ENCODE data around the gene RASL10A.

Gene RASL10A

DNA sequence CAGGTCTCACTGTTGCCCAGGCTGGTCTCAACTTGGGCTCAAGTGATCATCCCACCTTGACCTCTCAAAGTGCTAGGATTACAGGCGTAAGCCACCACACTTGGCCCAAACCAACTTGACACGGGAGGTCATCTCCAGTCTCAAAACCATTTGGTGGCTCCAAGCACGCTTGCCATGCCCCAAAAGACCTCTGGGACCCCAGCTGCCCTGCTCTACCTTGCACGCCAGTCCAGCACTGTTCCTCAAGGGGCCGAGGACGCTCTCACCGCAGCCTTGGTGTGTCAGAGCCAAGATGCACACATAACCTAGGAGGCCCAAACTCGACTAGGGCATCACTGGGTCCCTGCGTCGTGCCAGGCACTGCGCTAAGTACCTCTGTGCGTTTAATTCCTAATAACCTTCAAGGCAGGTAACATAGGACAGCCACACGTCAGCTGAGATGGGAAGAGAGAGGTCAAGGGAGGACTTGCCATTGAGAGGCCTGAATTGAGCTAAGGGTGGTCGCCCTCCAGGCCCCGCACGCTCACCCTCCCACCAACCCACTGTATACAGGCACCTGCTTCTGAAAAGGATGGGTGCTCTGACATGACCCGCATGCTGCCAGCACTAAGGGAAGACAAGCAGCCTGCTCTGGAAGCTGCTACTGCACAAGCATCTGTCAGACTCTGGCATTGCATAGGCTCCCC is 13.6 kb downstream of the RASL10A start:
- no peak for DNase-seq

DNA sequence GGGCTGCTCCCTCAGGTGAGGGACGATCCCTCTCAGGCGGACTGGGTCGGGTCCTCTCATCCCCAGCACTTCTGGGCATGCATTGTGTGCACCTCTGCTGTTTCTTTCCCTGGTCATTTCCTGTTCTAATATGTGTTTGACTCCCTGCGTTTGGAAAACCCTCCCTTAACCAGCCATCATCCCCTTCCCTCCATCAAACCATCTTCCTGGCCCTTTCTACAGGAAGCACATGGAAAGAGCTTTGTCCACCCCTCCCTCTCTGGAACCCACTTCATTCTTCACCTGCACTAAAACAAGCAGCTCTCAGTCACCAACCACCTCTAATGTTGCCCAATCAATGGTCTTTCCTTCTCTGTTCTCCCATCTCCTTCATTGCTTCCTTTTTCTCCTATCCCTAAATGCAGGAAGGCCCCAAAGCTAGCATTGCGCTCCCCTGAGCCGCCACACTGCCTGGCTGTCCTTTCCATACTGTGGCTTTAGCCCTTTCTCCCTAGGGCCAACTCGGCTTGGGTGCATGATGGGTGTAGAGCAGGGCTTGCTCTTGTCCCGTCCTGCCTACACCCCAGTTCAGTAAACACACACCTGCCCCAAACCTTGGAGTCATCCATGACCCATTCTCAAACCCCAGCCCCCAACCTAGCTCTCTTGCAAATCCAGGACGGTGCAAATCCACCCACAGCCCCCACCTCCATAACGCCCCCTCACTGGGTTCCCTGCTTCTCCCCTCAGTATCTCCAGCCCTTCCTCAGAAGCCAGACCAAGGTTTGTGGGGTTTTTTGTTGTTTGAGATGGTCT is 14.5 kb downstream of the RASL10A start:
- DNase-seq: no peak

DNA sequence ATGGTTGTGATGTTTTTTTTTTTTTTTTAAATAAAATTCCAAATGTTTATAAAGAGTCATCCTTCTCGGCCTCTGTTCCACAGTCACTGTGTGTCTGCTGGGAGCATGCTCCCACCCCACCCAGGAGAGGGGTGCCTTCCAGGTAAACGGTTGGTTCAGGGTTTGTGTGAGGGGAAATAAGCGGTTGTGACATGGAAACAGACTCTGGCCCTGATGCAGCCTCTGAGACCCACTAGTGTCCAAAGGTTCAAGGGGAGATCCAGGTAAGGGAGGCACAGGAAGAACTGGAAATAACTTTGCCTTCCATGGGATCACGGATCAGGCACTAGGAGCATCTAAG is 15.1 kb downstream of the RASL10A start:
- no peak for DNase-seq

DNA sequence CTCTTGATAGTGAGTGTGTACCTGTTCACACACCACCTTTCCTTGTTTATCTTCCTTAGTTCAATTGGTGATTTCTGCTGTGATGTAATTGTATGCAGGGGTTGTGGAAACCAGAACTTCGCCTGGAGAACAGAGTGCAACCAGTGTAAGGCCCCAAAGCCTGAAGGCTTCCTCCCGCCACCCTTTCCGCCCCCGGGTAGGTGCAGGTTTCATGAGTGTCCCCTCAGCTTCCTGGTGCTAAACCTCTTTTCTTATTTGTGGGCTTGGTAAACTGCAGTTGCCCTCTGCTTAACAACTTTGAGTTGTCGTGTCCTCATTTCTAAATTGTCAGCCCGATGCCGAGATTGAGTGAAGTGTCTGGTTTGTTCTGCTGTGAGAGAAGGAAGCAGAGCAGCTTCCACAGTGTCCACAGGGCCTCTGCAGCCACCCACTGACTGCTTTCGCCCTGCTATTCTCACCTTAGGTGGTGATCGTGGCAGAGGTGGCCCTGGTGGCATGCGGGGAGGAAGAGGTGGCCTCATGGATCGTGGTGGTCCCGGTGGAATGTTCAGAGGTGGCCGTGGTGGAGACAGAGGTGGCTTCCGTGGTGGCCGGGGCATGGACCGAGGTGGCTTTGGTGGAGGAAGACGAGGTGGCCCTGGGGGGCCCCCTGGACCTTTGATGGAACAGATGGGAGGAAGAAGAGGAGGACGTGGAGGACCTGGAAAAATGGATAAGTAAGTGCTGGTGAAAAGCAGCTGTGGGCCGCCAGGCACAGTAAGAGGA is 16.2 kb downstream of the RASL10A start:
- no peak for DNase-seq

DNA sequence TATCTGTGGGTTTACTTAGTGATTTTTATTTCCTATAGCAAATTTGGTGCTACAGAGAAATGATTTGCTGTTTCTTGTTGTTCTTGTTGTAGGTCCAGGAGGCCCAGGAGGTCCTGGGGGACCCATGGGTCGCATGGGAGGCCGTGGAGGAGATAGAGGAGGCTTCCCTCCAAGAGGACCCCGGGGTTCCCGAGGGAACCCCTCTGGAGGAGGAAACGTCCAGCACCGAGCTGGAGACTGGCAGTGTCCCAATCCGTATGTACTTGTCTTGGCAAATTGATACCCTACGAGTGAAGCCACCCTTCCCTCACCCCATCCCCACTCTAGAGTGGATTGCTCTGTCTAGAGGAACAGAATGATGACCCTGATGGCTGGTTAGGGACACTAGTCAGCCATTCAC is 16.9 kb downstream of the RASL10A start:
- no peak for DNase-seq

DNA sequence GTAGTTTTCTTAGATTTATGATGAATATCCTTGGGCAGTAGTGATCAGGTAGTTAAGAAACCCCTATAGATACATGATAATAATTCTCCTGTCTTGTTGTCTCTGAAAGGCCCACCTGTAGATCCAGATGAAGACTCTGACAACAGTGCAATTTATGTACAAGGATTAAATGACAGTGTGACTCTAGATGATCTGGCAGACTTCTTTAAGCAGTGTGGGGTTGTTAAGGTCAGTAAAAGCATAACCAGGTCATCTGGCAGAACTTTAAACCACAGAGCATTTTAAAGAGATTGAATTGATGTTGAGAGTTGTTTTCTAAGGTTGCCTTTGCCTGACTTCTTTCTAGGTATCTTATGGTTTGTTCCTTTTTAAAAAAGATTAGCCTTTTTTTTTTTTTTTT is 23.1 kb downstream of the RASL10A start:
- no peak for DNase-seq

DNA sequence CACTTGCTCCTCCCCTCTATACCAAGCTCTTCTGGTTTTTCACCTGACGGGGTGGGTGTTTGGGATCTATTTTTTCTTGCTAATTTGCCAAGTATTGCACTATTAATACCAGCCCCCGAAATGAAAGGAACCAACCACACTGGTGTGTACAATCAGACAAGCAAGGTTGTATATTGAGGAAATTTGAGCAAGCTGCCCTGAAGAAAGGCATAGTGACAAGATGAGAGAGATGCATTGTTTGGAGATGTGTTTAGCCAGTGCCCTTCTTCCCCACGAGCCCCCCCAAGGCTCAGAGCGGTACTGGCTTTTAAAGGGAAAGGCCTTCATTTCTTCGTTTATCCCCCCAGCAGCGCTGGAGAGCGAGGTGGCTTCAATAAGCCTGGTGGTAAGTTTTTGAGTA is 24.3 kb downstream of the RASL10A start:
- no peak for DNase-seq

DNA sequence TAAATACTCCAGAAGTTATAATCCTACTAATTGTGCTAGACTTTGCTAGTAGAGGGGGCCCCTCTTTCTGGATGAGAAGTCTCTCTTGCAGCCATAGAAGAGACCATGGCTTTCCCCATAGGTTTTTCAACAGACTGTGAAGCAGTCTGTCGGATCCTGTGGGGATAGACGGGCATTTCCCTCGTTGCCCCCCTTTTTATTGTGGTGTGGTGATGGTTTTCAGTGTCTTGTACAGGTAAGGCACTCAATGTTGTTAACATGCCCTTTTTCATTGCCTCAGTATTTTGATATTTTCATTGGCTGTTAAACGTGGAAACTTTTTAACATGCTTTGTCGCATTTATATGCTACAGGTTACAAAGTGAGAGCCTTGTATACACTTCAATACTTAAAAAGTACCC is 25.4 kb downstream of the RASL10A start:
- no peak for DNase-seq

DNA sequence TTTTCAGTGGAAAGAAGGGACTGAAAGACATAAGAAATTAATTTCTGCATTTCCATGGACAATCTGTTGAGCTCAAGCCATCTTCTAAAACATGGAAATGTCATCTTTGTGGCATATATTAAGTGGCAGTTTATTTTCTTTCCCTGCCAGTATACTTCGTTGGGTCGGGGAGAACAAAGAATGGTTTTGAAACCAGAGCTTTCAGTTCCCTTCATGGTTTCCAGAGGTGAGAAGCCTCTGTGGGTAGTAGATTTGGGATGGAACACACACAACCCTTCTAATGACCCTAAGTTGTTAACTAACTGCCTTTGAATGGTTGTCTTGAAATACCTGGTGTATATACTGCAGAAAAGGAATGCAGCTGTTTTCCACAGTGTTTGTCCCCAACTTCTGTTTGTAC is 26.7 kb downstream of the RASL10A start:
- no peak for DNase-seq

DNA sequence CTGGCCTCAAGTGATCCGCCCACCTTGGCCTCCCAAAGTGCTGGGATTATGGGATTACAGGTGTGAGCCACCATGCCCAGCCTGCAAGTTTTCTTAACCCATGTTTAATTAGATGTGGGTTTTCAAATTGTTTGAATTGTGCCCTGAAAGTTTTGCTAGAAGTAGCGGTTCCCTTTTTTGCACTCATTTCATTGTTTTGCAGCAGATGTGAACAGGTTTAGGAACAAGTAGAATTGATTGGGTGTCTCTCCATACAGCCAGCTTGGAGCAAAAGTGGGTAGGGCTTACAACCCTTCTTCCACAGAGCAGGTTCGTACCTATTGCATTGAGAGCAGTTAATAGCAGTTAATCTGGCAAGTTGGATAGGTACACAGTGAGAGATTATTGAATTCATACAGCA is 31.3 kb downstream of the RASL10A start:
- DNase-seq: no peak

DNA sequence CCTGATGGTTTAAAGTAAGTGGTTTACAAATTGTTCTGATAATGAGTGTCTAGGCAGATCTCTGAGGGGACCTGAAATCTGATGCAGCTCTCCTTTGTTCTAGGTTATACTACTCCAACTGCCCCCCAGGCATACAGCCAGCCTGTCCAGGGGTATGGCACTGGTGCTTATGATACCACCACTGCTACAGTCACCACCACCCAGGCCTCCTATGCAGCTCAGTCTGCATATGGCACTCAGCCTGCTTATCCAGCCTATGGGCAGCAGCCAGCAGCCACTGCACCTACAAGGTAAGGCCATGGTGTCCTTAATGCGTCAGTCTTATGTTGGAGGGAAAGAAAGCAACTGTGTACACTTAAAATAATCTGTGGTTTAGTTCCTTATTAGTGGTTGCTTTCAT is 37.6 kb downstream of the RASL10A start:
- DNase-seq: no peak

DNA sequence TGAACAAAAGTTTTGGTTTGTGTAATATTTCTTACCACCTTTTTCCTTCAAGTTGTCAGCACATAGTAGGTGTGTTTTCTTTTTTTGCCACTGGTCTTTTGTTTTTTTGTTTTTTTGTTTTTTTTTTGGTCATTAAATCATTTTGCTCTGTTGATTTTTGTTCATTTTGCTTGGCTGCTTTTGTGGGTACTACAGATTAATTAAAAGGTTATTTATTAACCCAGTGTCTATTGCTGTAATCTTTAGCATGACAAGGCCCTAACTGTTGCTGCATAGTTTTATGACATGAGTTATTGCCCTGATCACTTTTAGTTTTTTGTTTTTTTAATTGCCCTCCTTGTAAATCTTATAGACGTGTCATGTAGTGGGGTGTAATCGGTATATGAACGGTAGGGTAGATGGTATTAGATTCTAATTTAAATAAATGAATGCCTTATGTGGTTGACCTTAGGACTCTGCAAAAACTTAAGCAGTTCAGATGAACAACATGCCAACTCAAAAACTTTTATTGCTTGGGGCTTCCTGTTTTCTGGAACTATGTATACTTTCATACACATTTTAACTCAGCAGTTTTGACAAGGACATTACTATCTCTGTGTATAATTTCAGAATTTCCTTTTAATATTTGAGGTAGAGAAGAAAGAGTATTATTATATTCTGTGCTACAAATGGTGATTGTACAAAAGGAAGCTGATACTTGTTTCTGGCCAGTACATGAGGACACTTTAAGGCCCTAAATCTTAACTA is 39.5 kb downstream of the RASL10A start:
- DNase-seq: no peak

DNA sequence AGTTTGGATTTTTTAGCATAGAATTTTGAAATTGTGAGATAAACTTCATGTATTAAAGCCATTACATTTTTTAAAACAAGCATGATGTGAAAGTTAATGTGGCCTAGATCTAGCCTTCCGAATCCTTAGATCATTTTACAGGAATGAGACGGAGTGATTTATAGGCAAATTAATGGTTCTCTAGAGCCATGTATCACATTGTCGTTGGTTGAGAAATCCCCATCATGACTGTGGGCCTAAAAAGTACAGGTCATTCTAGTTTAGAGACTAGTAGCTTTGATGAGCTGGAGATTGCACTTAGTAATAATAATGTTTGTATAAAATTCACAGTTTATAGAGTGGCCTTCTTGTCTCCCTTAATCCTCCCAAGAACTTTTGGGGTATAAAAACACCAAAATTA is 40.3 kb downstream of the RASL10A start:
- no peak for DNase-seq

DNA sequence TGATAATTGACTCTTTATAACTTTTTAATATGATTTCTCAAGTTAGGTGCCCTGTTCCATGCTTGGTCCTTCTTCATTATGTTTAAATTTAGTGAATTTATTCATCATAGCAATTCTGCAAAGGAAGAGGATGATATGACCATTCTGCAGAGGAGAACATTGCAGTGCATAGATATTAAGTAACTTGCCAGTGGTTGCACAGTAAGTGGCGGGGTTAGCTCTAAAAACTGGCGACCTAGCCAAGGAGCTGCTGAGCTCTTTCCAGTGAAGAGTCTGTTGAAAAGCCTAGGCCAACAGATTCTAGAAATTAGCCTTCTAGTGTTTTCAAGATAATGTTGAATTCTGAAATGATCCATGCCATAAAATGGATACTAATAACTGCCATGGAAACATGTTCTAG is 42.9 kb downstream of the RASL10A start:
- no peak for DNase-seq

DNA sequence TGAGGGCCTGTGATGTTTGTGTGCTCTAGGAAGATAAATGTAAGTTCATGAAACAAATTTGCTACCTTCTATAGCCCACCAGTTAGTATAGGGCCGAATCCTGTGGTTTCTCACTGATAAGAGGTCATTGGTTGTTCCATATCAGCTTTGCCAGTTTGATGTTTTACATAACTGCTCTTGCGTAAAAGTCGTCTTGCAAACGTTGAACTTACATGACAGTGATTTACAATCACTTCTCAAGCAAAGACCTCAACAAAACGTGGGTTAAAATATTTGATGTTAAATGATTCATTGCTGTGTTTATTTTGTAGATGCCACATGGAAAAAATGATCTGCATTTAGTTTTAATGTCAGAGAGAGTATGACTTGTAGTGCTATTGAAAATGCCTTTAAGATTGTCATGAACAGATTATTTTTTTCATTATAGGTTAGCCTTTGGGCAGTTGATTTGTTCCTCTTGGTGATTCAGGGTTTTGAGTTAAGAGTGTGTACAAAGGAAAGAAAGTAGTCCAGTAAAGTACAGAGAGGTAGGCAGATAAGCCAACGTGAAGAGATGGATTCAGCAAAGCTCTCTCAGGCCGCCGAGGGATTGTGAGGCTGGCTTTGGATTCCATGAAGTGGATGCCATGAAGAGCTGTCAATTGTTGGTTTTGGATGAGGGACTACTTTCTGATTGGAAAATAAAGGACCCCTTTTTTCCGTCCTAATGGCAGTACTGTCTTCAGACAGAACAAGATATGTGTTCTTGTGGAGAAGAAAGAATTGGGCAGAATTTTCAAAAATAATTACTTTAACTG is 44.8 kb downstream of the RASL10A start:
- no peak for DNase-seq

DNA sequence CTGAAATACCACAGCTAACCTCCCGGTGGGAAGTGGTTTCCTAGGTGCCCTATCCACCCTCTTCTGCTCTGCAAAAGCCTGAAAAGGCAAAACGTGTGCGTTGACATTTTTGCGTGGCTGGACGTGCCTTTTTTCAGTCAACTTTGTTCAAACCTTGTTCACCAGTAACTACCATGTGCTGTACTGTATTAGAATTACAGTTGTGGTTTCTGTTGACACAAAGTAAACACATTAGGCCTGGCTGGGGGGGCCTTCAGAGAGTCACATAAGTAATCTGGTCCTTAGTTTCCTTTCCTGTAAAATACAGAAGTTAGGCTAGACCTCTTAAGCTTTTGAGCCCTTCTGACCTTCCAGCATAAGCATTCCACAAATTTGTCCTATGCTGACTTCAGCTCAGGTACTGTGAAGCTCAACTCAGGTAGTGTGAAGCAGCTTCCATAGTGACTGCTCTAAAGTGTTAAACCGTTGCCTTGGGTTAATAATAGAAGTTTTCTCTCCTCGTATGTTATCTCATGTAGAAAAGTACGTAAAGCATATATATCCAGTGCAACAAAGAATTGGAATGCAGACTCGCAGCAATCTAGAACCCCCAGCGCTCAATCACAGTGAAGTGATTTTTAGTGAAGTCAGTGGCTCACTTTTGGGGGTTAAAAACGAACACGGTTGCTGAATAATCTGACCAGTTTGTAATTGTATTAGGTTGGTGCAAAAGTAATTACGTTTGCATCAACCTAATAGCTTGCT is 45.6 kb downstream of the RASL10A start:
- DNase-seq: no peak

DNA sequence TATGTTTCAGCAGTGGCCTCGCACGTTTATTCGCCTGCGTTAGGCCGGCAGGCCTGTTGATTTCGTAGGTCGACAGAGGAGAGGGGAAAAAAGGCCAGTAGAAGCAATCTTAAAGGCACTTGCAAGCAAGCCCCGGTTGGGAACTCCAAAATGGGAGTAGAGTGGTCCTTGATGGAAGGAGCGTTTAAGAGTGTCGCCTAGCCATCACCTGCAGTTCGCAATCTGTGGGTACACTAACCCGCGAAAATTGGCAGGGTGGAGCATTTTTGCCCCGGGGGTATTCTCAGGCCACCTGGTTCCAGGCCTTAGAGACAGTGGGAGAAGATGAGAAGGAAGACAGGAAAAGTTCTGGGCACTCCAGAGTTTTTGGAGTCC is 46.3 kb downstream of the RASL10A start:
- DNase-seq: no peak

DNA sequence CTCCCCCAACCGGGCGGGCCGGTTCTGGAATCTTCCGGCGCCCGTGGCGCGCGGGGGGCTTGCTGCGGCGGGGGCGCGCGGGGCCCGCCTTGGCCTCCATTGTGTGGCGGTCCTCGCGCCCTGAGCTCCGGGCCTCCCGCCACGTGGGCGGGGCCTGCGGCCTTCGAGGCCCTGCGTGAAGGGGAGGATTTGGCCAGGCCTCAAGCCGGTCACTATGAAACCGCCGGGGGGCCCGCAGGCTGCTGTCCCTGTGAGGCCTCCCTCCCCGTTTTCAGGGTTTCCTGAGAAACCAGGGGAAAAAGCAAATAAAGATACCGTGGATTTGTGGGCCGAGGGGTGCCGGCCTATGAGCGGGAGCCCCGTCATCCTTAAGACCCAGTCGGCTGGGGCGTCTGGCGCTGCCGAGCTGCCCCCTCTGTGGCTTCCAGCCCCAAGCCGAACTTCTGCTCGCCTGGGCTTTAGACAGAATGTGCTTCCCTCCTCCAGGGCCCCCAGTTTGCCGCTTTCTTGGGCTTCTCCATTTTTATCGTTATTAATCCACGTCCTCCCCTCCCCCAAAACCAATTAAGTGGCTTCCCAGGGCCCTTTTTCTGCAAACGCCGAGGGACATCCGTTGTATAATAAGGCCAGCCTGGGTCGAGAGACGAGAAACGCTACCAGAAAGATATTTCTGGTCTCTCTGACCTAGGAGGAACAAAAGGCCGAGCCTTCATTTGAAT is 46.8 kb downstream of the RASL10A start:
- DNase-seq: peak; percentile 18

DNA sequence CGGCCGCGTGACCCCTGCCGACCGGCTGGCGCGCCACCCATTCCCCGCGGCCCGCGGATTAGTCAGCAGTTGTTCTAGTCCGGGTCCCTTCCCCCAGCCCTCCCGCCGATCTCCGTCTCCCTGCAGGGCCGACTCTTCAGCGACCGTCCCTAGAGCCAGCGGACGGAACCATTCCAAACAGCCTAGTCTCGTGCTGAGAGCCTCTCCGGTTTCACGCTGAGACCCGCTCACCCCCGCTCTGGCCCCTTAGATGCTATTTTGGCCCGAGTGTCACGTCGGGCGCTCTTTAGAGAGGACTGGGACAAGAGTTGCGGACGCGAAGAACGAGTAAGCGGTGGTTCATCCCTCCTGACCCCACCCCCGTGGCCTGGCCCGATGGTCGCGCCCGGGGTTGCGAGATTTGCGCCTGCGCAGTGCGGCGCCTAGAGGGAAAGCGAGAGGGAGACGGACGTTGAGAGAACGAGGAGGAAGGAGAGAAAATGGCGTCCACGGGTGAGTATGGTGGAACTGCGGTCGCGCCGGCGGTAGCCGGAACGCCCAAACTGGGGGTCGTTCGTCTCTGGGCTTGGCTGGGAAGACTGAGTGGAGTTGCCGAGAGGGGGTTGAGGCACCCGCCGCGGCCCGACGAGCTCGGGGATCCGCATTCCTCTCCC is 47.5 kb downstream of the RASL10A start, which contains the start of the genes EWSR1 and RHBDD3:
EWSR1 (plus strand) TSS at position 411 of the 653 bp plus-strand sequence; CDS start at position 480, 69 bp downstream.
RHBDD3 (minus strand) TSS at position 124 of the 653 bp plus-strand sequence. CDS start 2,355 bp downstream, outside the sequence.
- peak; percentile 95 for DNase-seq

DNA sequence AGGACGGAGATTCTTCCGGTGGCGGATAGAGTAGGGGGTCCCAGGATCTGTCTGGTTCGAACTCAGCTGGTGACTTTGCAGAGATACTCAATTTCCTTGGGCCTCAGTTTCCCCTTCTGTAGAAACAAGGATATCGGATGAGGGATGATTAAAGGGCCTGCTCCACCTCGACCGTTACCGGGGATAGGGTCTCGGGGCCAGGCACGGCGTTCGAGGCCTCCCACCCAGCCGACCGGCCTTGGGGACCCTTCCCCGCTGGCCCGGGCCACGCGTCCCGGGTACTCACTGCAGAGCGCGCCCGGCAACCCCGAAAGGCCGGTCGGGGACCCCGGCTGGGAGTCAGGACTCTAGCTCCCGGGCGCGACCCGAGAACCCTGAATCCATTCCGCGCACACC is 48.0 kb downstream of the RASL10A start:
- no peak for DNase-seq
